Measurements from ENCODE around the gene NHLRC4.

DNA sequence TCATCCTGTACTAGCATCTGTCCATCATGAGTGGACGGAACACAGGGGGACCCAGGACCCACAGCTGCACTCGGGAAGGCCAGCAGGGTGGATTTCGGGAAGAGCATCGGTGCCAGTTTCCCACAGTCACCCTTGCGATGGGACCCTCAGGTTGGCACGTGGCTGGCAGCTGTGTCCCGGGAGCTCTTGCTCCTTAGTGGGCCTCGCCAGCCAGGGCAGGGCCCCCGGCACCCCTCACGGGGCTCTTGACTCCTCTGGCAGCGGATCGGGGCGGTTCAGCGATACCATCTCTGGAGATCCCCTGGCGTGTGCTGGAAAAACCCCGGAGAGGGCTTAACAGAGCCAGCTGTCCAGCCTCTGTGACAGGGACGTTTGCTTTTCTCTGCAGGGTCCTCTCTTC, 30.1 kb upstream of the NHLRC4 start:
- TF ChIP-seq ZSCAN18 (tag by site-specific recombination; IDR thresholded peaks at IDR 0.05) (no peak), ZBTB11 (tag by site-specific recombination; conservative IDR thresholded peaks at IDR 0.05; ENCODE audit: low read depth) (no peak), REST (tag by site-specific recombination; IDR thresholded peaks at IDR 0.05) (no peak), KLF16 (tag by site-specific recombination; IDR thresholded peaks at IDR 0.05) (no peak), ZNF112 (tag by site-specific recombination; IDR thresholded peaks at IDR 0.05) (no peak), ZNF239 (tag by site-specific recombination; IDR thresholded peaks at IDR 0.05) (no peak), HOXA7 (CRISPR knock-in tag; IDR thresholded peaks at IDR 0.05; ENCODE audit: borderline replicate concordance) (no peak), ZNF416 (tag by site-specific recombination; IDR thresholded peaks at IDR 0.05) (no peak), ZNF302 (tag by site-specific recombination; IDR thresholded peaks at IDR 0.05; ENCODE audit: low read depth) (no peak), ZNF560 (tag by site-specific recombination; IDR thresholded peaks at IDR 0.05; ENCODE audit: borderline replicate concordance) (no peak), ZNF37A (tag by site-specific recombination; IDR thresholded peaks at IDR 0.05) (no peak), ATF2 (tag by site-specific recombination; IDR thresholded peaks at IDR 0.05; ENCODE audit: low read depth) (no peak)
- TF ChIP-seq, protein P1, sequence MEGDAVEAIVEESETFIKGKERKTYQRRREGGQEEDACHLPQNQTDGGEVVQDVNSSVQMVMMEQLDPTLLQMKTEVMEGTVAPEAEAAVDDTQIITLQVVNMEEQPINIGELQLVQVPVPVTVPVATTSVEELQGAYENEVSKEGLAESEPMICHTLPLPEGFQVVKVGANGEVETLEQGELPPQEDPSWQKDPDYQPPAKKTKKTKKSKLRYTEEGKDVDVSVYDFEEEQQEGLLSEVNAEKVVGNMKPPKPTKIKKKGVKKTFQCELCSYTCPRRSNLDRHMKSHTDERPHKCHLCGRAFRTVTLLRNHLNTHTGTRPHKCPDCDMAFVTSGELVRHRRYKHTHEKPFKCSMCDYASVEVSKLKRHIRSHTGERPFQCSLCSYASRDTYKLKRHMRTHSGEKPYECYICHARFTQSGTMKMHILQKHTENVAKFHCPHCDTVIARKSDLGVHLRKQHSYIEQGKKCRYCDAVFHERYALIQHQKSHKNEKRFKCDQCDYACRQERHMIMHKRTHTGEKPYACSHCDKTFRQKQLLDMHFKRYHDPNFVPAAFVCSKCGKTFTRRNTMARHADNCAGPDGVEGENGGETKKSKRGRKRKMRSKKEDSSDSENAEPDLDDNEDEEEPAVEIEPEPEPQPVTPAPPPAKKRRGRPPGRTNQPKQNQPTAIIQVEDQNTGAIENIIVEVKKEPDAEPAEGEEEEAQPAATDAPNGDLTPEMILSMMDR (tag by site-specific recombination; IDR thresholded peaks at IDR 0.05) = no peak

Data from HEK293 (cell line).